Colonic mucosa (tissue), 4 donors: ENCODE results near the gene PTGFRN. TPM values are rescaled to one million over a fixed set of nuclear protein-coding genes. Genes with fewer than 3 reads are reported as not detected.

Experiments used
- DNase-seq: peaks from one replicate; pipeline ENCODE4 v3.0.0-alpha.2; 2020
- H3K27ac ChIP-seq: fragments of 200-600 bp; one replicate; pipeline ENCODE4 v1.8.0; 2021
- H3K27me3 ChIP-seq: fragments of 200-600 bp; one replicate; pipeline ENCODE4 v1.8.0; 2021
- H3K36me3 ChIP-seq: fragments of 200-600 bp; one replicate; pipeline ENCODE4 v1.8.0; 2021
- H3K4me1 ChIP-seq: fragments of 200-600 bp; one replicate; pipeline ENCODE4 v1.8.0; 2021; ENCODE audit warnings: mild to moderate bottlenecking
- H3K4me3 ChIP-seq: fragments of 200-600 bp; one replicate; pipeline ENCODE4 v1.8.0; 2021
- H3K9ac ChIP-seq, 2 donors: one replicate each; pipeline ENCODE4 v1.7.0; 2013; ENCODE audit warnings: control low read depth in 2 of 2, low read depth in 2 of 2, low read length in 2 of 2
- H3K9me3 ChIP-seq: fragments of 200-600 bp; one replicate; pipeline ENCODE4 v1.8.0; 2021
- CTCF ChIP-seq: fragments of 200-600 bp; IDR thresholded peaks from one replicate; pipeline ENCODE4 v1.8.0; 2022; ENCODE audit warnings: antibody characterized with exemption, mild to moderate bottlenecking
- intact Hi-C: fragments of 100-400 bp; cut with DNase I; formaldehyde crosslinking; loops from one replicate; pipeline ENCODE4 v1.14.1; 2022
- total RNA-seq, 2 donors: library from RNA; stranded (reverse); fragmentation: NEBNext Ultra II Directional in 1 of 2; extraction: Animal tissue kit (Norgen Biotek cat#: 25700) in 1 of 2; gene quantifications; one replicate each; pipeline ENCODE4 v1.2.1, GENCODE V29; 2021
- donor health status: healthy.
- donor health status: DM: no; HTN: no; CAD: no.
- donor health status: DM: no; HTN: no; CAD: no.

PTGFRN gene
- total RNA-seq, 2 donors from 2014 or later: 94.9 TPM

- intact Hi-C loops: loop anchor here (10.0 kb wide), 1 partner anchor 70 kb away; no protein-coding TSS in a partner anchor
- peak overlapping the region; percentile 72 for H3K27ac ChIP-seq
- H3K9ac ChIP-seq: peak overlapping the region in 1 of 2 donors; percentile 51
- peaks cover 16% of the 10 kb centered on the region for H3K4me1 ChIP-seq
- no peaks in the 10 kb centered on the region for H3K36me3 ChIP-seq
- no peak for DNase-seq
- TF ChIP-seq CTCF: no peak
- peak overlapping the region; percentile 4 for H3K4me3 ChIP-seq
- no peaks in the 10 kb centered on the region for H3K9me3 ChIP-seq
- H3K27me3 ChIP-seq: no peaks in the 10 kb centered on the region
Observed at GRCh38 chr1:116914667-116915066, 5.0 kb downstream of the PTGFRN start.

GRCh38 chr1:116915086-116915661 is 5.5 kb downstream of the PTGFRN start:
- no peaks in the 10 kb centered on the region for H3K36me3 ChIP-seq
- H3K4me3 ChIP-seq: peak overlapping the region; percentile 4
- H3K27me3 ChIP-seq: no peaks in the 10 kb centered on the region
- peak overlapping the region in 1 of 2 donors; percentile 51 for H3K9ac ChIP-seq
- H3K9me3 ChIP-seq: no peaks in the 10 kb centered on the region
- H3K4me1 ChIP-seq: peaks cover 16% of the 10 kb centered on the region
- intact Hi-C loops: loop anchor here (10.0 kb wide), 1 partner anchor 70 kb away; no protein-coding TSS in a partner anchor
- peak overlapping the region; percentile 72 for H3K27ac ChIP-seq
- peak; percentile 81 for DNase-seq
- no peak for TF ChIP-seq CTCF

GRCh38 chr1:116916002-116916401 is 6.3 kb downstream of the PTGFRN start:
- Histone ChIP-seq H3K27ac (no peak overlapping the region), H3K4me1 (peaks cover 16% of the 10 kb centered on the region), H3K36me3 (no peaks in the 10 kb centered on the region), H3K9me3 (no peaks in the 10 kb centered on the region), H3K4me3 (no peak overlapping the region), H3K9ac (peak overlapping the region in 1 of 2 donors; percentile 19), H3K27me3 (no peaks in the 10 kb centered on the region)
- intact Hi-C loops: loop anchor here (10.0 kb wide), 1 partner anchor 69 kb away; no protein-coding TSS in a partner anchor
- TF ChIP-seq CTCF: no peak
- no peak for DNase-seq

GRCh38 chr1:116916533-116917445 is 7.1 kb downstream of the PTGFRN start:
- DNase-seq: peak; percentile 60
- H3K9ac ChIP-seq: peak overlapping the region in 1 of 2 donors; percentile 41
- no peak overlapping the region for H3K4me3 ChIP-seq
- H3K27me3 ChIP-seq: no peaks in the 10 kb centered on the region
- TF ChIP-seq CTCF: no peak
- peaks cover 14% of the 10 kb centered on the region for H3K4me1 ChIP-seq
- no peaks in the 10 kb centered on the region for H3K9me3 ChIP-seq
- H3K27ac ChIP-seq: peak overlapping the region; percentile 27
- intact Hi-C loops: loop anchor here (10.0 kb wide), 1 partner anchor 68 kb away; no protein-coding TSS in a partner anchor
- no peaks in the 10 kb centered on the region for H3K36me3 ChIP-seq

- intact Hi-C loops: loop anchor here (10.0 kb wide), 1 partner anchor 66 kb away; no protein-coding TSS in a partner anchor
- TF ChIP-seq CTCF: no peak
- Histone ChIP-seq H3K4me3 (no peak overlapping the region), H3K27ac (no peak overlapping the region), H3K27me3 (no peaks in the 10 kb centered on the region), H3K9ac (no peak overlapping the region), H3K36me3 (no peaks in the 10 kb centered on the region), H3K9me3 (no peaks in the 10 kb centered on the region), H3K4me1 (peaks cover 13% of the 10 kb centered on the region)
- no peak for DNase-seq
Observed at GRCh38 chr1:116918714-116919357, 9.1 kb downstream of the PTGFRN start.
